ENCODE results near the gene CHMP3. TPM values are rescaled to one million over a fixed set of nuclear protein-coding genes. Genes with fewer than 3 reads are reported as not detected.
"Not testable (repeated sequence)": the region's sequence is repeated elsewhere in the genome, so short reads cannot be mapped to it uniquely, and the experiment has no call there.

The CHMP3 gene
- total and polyA plus RNA-seq, 2 donors (not counting 1 experiment from before 2014, with no cell fraction given): 73.3 to 161 TPM

DNA sequence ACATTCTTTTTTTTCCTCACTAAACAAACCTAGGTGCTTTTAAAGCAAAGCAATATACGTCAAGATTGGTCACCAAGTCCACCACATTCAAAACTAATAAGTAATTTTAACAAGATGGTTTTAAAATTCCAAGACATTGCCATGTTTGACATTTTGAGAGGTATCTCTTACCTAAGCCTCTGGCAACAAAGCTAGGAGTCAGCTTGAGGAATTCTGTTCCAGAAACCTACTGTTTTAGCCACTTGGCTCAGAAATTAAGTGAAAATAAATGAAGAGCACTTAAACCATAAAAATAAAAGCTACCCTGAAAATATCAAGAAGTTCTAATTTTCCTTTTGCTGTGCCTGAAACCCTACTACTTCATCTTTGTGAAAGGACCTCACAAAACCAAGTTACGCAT, 30.0 kb upstream of the CHMP3 start:
- Histone ChIP-seq H3K27me3 (ENCODE audit: control insufficient read depth, insufficient read depth, low read length) (no peaks in the 10 kb centered on the region), H3K9me3 (ENCODE audit: control insufficient read depth, insufficient read depth, low read depth, low read length) (no peaks in the 10 kb centered on the region), H3K36me3 (ENCODE audit: control insufficient read depth, insufficient read depth, low read length) (no peaks in the 10 kb centered on the region), H4K20me1 (ENCODE audit: control insufficient read depth, extremely low read depth, insufficient read depth, low read length) (no peaks in the 10 kb centered on the region), H3K4me1 (ENCODE audit: control insufficient read depth, extremely low read depth, insufficient read depth, low read length) (no peaks in the 10 kb centered on the region), H3K9ac (ENCODE audit: insufficient read depth, low read length) (no peak overlapping the region), H3K79me2 (ENCODE audit: control insufficient read depth, insufficient read depth, low read length) (no peaks in the 10 kb centered on the region), H3K4me3 (replicated peaks in 1 of 4; ENCODE audit: control extremely low read depth in 1 of 4, insufficient read depth in 1 of 4, low read depth in 3 of 4, low read length in 4 of 4) (no peak overlapping the region), H3K4me2 (ENCODE audit: extremely low read depth, insufficient read depth, low read length) (no peak overlapping the region), H2AFZ (ENCODE audit: low read length) (no peak overlapping the region), H3K27ac (ENCODE audit: insufficient read depth, low read length) (no peak overlapping the region)
- TF ChIP-seq EZH2 (IDR thresholded peaks at IDR 0.05; ENCODE audit: low read length, missing control alignments): no peak
- TF ChIP-seq, protein P1, sequence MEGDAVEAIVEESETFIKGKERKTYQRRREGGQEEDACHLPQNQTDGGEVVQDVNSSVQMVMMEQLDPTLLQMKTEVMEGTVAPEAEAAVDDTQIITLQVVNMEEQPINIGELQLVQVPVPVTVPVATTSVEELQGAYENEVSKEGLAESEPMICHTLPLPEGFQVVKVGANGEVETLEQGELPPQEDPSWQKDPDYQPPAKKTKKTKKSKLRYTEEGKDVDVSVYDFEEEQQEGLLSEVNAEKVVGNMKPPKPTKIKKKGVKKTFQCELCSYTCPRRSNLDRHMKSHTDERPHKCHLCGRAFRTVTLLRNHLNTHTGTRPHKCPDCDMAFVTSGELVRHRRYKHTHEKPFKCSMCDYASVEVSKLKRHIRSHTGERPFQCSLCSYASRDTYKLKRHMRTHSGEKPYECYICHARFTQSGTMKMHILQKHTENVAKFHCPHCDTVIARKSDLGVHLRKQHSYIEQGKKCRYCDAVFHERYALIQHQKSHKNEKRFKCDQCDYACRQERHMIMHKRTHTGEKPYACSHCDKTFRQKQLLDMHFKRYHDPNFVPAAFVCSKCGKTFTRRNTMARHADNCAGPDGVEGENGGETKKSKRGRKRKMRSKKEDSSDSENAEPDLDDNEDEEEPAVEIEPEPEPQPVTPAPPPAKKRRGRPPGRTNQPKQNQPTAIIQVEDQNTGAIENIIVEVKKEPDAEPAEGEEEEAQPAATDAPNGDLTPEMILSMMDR (conservative IDR thresholded peaks at IDR 0.05 in 1 of 2, IDR thresholded peaks at IDR 0.05 in 1 of 2; ENCODE audit: low read depth in 1 of 2, low read length in 2 of 2): no peak
- no peak for DNase-seq (ENCODE audit: low read depth in 2 of 2)

DNA sequence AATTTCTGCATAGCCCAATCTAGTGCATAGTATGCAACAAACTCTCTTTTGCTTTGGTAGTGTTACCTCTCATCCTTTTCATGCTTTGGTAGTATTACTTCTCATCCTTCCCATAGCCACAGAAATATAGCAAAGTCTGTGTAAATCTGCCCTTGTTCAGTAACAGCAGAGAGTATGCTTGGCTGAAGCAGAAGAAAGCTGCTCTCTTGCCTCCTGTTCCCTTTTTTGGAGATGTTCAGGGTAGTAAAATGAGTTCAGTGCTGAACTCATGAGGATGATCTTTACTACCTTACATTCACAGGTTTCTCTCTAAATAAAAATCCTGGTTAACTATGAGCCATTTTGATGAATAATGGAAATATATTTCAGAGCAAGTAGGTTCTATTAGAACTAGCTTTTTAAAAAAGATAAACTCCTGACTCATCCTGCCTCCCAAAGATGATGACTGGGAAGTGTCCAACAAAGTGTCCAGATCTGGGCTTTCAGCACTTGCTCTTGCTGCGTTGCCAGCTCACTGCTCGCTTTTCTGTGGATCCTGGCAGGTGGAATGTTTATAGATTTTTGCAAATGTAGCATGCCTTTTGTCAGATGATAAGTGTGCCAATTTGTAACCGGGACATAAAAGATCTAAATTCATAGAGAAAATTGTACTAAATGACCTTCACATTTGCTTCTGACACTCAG, 29.4 kb upstream of the CHMP3 start:
- no peaks in the 10 kb centered on the region for H3K4me1 ChIP-seq (ENCODE audit: control insufficient read depth, extremely low read depth, insufficient read depth, low read length)
- no peak overlapping the region for H2AFZ ChIP-seq (ENCODE audit: low read length)
- H3K27me3 ChIP-seq (ENCODE audit: control insufficient read depth, insufficient read depth, low read length): no peaks in the 10 kb centered on the region
- H3K4me3 ChIP-seq (replicated peaks in 1 of 4; ENCODE audit: control extremely low read depth in 1 of 4, insufficient read depth in 1 of 4, low read depth in 3 of 4, low read length in 4 of 4): no peak overlapping the region
- no peak overlapping the region for H3K9ac ChIP-seq (ENCODE audit: insufficient read depth, low read length)
- no peaks in the 10 kb centered on the region for H4K20me1 ChIP-seq (ENCODE audit: control insufficient read depth, extremely low read depth, insufficient read depth, low read length)
- H3K27ac ChIP-seq (ENCODE audit: insufficient read depth, low read length): no peak overlapping the region
- TF ChIP-seq EZH2 (IDR thresholded peaks at IDR 0.05; ENCODE audit: low read length, missing control alignments): no peak
- TF ChIP-seq, protein P1 (conservative IDR thresholded peaks at IDR 0.05 in 1 of 2, IDR thresholded peaks at IDR 0.05 in 1 of 2; ENCODE audit: low read depth in 1 of 2, low read length in 2 of 2): no peak
- no peaks in the 10 kb centered on the region for H3K79me2 ChIP-seq (ENCODE audit: control insufficient read depth, insufficient read depth, low read length)
- no peaks in the 10 kb centered on the region for H3K9me3 ChIP-seq (ENCODE audit: control insufficient read depth, insufficient read depth, low read depth, low read length)
- H3K4me2 ChIP-seq (ENCODE audit: extremely low read depth, insufficient read depth, low read length): no peak overlapping the region
- peak in 1 of 2 donors; percentile 31 for DNase-seq (ENCODE audit: low read depth in 2 of 2)
- no peaks in the 10 kb centered on the region for H3K36me3 ChIP-seq (ENCODE audit: control insufficient read depth, insufficient read depth, low read length)

DNA sequence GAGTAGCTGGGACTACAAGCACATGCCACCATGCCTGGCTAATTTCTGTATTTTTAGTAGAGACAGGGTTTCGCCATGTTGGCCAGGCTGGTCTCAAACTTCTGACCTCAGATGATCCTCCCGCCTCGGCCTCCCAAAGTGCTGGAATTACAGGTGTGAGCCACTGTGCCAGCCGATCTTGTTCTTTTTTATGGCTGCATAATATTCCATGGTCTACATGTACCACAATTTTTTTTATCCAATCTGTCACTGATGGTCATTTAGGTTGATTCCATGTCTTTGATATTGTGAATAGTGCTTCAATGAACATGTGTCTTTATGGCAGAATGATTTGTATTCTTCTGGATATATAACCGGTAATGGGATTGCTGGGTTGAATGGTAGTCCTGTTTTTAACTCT, 26.5 kb upstream of the CHMP3 start:
- not testable (repeated sequence) for H3K79me2 ChIP-seq (ENCODE audit: control insufficient read depth, insufficient read depth, low read length); DNase-seq (ENCODE audit: low read depth in 2 of 2); H3K9ac ChIP-seq (ENCODE audit: insufficient read depth, low read length); H3K36me3 ChIP-seq (ENCODE audit: control insufficient read depth, insufficient read depth, low read length); H3K4me2 ChIP-seq (ENCODE audit: extremely low read depth, insufficient read depth, low read length); H3K4me3 ChIP-seq (replicated peaks in 1 of 4; ENCODE audit: control extremely low read depth in 1 of 4, insufficient read depth in 1 of 4, low read depth in 3 of 4, low read length in 4 of 4); H4K20me1 ChIP-seq (ENCODE audit: control insufficient read depth, extremely low read depth, insufficient read depth, low read length); H3K4me1 ChIP-seq (ENCODE audit: control insufficient read depth, extremely low read depth, insufficient read depth, low read length); H3K9me3 ChIP-seq (ENCODE audit: control insufficient read depth, insufficient read depth, low read depth, low read length); H3K27me3 ChIP-seq (ENCODE audit: control insufficient read depth, insufficient read depth, low read length); H2AFZ ChIP-seq (ENCODE audit: low read length); H3K27ac ChIP-seq (ENCODE audit: insufficient read depth, low read length)
